IPS-11a (cell line): ENCODE results near the gene SIGMAR1.

ENCODE experiments used
- H3K4me3 ChIP-seq: one replicate; pipeline ENCODE4 v1.5.1; 2013; ENCODE audit warnings: low read depth, low read length, control low read depth

Gene SIGMAR1

DNA sequence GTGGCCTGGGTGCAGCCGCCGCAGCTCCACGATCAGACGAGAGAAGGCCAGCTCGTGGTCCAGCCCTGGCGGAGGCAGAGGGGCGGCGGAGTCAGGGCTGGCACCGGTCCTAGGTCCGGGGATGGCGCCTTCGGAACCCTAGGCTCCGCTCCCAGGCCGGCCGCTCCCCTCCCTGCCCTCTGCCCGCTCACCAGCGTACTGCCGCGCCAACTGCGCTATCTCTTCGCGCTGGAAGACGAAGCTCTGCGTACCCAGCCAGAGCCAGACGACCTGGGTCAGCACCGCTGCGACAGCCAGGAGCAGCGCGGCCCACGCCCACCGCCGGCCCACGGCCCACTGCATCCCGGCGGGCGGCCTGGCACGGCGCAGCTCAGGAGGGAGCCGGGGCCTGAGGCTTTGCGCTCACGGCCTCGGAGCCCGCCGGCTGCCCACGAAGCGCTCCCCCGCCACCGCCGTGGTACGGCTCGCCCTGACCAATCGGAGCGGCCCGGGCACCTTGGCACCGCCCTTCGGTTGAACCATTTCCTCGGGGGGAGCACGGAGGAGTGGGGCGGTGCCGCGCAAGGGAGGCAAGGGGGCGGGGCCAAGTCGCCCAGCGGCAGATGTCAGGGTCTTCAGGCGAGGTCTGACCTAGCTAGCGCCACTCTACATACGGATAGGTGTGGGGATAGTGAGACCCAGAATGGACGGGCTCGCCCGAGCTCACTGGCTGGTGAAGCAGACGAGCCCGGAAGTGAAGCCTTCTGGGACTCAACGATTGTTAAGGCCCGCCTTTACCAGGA, at the start of gene SIGMAR1:
SIGMAR1 (minus strand) TSS at position 432 of the 782 bp plus-strand sequence; CDS start at position 342, 90 bp downstream.
- H3K4me3 ChIP-seq, result peak within 1 kb of the TSS; percentile 66

DNA sequence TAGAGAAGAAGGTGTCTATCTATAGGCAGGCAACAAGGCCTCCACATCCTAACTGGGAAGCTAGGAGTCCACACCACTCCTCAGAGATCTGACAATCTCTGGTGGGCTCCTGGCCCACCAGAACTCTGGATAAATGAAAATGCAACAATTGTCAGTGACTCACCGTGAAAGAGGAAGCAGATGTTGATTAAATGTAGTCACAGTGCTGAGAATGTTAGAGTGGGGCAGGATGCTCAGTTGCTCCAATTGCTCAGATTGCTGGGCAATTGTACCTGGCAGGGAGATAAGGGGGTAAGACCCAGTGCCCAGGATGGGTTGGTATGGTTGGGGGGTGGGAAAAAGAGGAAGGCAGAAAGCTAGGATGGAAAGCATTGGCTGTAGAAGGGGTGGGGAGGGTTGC, 49.1 kb upstream of the SIGMAR1 start:
- H3K4me3 ChIP-seq, result no peak overlapping the region

DNA sequence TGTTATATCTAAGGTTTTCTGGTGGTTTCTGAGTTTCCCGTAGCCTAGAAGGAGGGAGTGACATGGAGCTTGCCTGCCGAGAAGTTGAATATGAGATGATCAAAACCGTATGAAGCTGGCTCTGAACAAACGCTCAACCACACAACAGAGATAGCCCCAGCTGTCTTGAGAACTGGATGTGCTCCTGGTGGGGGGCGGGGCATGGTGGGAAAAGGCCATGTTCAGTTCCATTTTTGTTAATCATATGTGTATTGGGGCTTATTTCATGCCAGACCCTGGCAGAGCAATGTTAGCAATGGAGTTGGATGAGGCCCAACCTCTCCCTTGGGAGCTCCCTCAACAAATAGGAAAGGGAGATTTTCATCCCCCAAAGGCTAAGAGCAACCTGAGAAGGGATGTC, 48.6 kb upstream of the SIGMAR1 start:
- no peak overlapping the region for H3K4me3 ChIP-seq

DNA sequence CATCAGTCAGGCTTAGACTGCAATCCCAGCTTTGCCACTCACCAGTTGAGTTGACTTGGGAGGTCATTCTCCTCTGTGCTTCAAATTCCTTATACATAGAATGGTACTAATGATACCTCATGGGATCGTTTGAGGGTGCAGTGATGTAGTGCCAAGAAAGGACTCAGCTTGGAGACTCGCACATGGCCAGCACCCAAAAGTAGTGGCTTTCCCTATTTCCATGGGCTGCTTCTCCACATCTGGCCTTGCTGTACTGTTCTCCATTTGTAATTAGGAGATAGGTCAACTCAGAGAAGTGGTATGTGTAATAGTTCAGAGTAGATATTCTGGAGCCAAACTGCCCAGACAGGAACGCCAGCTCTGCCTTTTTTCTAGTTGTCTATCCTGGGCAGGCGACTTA, 48.0 kb upstream of the SIGMAR1 start:
- H3K4me3 ChIP-seq, result no peak overlapping the region

DNA sequence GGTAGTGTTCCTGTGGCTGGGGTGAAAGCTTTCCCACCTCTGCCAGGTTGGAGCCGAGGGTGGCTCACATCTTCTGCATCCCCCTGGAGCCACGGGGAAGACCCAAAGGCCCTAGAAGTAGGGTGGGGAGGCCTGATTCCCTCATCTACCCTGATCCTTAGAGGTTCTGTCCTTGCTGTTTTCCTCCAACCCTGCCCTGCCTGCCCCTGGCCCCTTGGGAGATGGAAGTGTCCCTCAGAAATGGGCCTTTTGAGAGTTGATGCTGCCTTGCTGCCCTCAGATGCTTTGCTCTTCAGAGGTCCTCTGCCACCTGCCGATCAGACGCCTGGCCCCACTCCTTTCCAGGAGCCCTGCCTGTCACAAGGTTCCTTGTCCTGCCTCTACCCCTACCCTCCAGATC, 47.2 kb upstream of the SIGMAR1 start:
- H3K4me3 ChIP-seq, result no peak overlapping the region

DNA sequence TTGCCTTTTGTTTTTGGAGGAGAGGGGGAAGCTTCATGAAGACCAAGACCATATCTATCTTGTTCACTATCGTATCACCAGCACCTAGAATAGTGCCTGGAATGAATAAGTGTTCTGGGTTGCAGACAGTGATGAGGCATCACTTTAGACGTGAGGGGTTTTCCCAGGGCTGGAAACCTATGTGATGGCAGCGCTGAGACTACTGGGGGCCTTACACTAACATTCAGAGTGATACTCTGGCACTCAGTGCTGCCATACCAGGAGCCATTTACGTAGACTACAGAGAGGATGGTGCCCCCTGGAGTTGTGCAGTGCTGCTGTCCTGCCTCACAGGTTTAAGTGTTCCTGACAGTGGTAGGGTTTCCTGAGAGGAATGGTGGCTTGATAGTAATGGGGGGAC, 46.6 kb upstream of the SIGMAR1 start:
- no peak overlapping the region for H3K4me3 ChIP-seq

DNA sequence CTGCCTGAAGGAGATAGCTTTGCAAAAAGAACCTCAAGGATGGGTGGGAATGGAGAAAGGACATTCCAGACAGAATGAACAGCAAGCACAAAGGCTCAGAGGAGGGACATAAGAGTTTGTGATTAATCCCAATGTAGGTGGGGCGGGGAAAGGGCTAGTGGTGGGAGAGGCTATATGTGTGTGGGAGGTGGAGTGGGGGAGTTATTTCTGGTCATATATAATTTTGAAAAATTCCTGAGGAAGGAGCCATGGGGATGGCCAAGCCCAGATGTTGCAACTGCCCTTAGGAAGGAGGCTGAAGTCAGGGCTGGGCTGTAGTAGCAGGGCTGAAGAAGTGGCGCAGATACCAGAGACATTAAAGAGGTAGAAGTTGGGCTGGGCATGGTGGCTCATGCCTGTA, 38.3 kb upstream of the SIGMAR1 start:
- no peak overlapping the region for H3K4me3 ChIP-seq

DNA sequence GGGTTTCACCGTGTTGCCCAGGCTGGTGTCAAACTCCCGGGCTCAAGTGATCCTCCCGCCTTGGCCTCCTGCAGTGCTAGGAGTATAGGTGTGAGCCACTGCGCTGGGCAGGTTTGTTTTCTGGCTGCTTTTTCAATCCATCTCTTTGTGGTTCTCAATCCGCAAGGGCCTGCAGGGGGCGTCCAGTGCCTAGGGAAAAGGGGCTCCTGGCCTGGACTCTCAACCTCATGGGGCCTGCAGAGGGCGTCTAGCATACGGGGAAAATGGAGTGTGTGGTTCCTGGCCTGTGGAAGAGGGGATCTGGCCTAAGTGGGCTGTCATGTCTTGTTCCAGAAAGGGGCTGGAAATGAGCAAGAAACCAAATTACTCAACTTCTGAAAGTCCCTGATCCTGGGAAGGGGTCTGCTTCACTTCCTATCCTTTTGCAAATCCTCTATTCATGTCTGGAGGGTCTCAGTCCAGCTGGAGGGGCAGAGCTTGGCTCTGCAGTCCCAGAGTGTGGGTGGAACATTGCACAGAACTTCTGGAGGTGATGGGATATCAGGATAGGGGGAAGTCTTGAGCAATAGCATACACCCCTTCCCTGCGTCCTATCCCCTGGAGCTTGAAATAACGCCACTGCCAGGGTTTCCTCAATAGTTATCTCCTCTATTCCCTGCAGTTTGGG, 37.6 kb upstream of the SIGMAR1 start:
- H3K4me3 ChIP-seq, result no peak overlapping the region

DNA sequence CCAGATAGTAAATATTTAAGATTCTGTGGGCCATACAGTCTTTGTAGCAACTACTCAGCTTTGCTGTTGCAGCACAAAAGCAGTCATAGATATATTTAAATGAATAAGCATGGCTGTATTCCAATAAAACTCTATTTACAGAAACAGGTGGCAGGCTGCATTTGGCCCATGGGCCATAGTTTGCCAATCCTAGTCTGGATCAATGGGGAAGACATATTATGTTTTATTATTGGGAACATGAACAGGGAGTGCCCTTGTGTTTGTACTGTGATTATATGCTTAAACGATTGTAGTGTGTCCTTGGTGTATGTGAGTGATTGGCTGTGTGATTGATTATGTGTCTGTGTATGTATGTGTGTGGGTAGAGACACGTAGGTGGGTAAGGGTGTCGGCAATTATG, 36.9 kb upstream of the SIGMAR1 start:
- no peak overlapping the region for H3K4me3 ChIP-seq

DNA sequence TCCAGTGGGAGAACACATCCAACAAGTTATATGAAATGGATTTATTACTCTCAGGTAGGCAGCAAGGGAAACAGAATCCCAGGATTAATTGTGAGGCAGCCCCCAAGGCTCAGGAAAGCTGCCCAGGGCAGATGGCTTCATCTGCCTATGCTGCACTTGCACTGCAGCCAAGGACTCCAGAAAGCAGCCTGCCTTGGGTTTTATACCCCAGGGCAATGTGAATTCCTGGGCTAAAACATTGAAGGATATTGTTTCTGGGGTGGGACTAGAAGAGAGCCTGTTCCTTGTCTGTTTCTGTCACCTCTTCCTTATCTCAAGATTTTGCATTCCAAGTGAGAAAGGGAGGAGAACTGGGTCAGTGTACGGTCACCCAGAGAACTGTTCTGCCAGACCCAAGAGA, 33.7 kb upstream of the SIGMAR1 start:
- no peak overlapping the region for H3K4me3 ChIP-seq

DNA sequence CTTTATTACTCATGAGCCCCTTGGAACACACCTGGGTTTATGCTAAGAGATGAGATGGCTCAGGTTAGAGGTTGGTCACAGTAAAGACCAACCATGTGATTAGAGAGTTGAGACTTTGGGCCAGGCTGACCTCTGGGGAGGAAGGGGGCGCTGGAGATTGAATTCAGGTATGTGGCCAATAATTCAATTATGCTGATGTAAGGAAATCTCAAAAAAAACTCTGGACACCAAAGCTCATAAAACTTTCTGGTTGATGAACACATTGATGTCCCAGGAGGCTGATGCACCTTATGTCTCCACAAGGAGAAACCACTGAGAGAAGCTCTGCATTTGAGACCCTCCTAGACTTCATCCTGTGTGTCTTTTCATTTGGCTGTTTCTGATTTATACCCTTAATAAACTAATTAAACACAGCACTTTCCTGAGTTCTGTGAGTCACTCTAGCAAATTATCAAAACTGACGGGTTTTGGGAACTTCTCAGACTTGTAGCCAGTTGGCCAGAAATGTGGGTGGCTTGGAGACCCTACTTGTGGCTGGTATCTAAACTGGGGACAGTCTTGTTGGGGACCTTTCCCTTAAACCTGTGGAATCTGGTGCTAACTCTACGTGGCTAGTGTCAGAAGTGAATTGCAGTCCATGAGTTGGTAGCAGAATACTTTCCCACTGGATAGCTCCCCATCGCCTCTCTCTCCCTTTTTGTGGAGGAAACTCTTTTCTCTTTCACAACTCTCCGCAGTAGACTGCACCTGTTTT, 32.4 kb upstream of the SIGMAR1 start:
- no peak overlapping the region for H3K4me3 ChIP-seq

DNA sequence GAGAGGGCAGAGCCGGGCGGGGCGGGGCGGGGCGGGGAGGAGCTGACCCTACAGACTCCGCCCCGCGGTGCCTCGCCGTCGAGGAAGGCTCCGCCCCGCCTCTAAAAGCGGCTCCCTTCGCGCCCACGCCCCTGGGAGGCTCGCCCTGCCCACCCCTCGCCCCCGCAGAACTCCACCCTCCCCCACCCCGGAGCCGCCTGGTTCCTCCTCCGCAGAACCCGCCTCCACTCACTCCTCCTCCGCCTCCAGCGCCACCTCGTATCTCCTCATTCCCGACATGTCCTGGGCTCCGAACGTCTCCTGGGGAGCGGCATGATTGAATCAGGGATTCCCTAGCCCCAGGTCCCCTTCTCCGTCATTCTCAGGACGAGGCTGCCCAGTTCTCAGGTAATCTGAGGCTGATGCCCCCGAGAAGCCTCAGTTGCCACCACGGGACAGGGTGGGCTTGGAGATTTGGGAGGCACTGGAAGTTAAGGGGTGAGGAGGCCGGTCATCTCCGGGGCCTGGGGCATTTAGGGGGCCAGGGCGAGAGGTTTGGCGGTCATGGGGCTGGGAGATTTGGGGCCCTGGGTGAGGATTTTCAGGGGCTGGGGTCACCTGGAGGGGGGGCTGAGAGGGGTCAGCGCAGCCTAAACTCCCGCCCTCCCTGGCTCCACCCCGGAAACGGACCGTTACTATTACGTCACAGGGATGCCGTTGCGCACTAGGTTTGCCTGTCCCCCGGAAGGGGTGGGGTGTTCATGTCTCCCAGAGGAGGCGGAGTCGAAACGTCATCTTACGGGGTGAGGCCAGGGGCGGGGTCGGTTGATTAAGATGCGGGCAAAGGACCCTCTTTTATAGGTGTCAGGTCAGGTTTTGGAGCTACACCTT, 28.0 kb upstream of the SIGMAR1 start:
- H3K4me3 ChIP-seq, result peak overlapping the region; percentile 76

DNA sequence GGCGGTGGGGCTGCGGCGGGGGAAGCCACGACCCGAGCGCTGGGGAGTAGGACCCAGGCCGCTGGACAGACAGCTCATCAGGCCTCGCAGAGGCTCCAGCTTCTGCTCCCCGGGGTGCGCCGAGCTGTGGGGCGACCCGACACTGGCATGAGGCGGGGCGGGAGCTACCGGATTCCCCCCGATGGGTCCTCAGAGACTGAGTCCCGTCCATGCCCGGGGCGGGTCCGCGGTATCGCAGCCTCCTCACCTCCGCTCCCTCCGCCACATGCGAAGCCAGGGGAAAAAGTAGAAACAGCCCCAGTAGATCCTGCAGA, 27.4 kb upstream of the SIGMAR1 start:
- H3K4me3 ChIP-seq, result peak overlapping the region; percentile 58

DNA sequence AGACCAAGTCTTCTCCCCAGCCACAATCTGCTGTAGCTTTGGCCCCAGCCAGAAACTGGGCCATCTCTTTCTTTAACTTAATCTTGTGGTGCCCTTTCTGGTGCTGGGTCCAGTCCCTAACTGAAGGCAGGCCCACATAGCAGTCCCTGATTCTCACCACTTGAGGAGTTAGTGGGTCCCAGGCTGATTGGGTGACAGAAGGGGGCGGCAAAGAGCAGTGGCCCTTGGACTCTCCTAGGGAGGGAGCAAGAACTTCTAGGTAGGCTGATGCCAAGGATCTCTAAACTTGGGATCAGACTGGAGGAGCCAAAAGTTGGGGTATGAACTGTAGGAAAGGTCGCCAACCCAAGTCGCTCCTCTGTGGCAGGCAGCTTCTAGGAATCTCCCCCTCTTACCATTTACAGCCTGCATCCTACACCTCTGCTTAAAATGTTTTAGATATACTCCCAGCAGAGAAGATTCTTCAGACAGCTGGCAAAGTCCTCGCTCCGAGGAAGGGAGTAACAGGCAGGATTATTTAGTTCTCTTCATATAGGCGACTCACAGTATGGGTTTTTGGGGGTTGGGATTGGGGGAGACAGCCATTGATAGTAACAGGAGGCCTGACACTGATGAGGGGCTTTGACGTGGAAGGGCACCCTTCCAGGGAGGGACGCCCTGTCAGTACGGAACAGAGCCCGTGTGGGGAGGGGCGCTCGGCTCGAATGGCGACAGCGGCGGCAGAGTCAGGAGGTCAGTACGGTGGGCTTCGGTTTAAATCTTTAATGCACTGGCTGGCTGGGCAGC, 26.9 kb upstream of the SIGMAR1 start:
- H3K4me3 ChIP-seq, result peak overlapping the region; percentile 58

DNA sequence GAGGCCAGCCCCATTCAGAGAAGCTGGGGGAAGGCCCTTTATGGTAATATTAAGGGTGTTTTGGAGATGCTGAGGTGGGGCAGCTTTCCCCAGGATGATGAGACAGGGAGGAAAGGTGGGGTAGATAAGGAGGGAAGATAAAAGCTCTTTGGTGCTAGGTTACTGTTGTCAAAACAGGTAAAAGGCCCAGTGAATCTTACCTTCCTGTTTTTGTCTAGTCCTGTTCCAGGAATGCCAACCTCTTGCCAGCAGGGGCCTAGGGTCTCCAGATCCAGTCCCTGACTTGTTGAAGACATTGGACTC, 25.7 kb upstream of the SIGMAR1 start:
- no peak overlapping the region for H3K4me3 ChIP-seq

DNA sequence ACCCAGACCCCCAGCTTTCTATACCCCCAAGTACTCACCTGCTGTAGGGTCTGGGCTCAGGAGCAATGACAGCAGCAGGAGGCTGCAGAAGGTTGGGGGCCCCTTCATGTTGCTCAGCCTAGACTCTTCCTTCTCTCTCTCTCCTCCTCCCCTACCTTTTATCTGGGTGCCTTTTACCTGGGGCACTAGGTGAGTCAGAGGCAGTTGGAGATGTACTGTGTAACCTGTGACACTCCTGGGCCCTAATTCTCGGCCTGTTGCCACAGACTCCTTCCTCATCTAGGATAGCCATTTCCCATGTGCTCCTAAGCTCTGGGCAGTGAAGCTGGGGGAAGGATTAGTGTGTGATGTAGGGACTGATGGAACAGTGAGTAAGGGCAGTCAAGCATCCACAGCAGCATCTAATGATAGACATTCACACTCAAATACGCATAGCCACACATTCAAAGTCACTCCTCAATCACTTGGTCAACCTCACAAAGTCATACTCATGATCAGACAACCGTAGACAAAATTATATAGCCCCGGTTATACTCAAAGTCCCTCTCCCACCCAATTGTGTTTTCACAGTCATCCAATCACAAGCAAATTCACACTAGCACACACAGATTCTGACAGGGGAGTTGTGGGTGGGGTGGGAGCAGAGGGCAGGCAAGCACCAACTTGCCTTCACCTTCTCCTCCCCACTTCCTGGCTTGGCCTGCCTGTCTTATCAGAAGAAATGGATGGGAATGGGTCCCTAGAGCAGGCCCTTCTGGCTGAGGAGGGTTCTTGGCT, 25.1 kb upstream of the SIGMAR1 start, which contains the start of gene CCL27:
CCL27 (minus strand) TSS at position 132 of the 777 bp plus-strand sequence; CDS start at position 108, 24 bp downstream.
- H3K4me3 ChIP-seq, result no peak within 1 kb of the TSS

DNA sequence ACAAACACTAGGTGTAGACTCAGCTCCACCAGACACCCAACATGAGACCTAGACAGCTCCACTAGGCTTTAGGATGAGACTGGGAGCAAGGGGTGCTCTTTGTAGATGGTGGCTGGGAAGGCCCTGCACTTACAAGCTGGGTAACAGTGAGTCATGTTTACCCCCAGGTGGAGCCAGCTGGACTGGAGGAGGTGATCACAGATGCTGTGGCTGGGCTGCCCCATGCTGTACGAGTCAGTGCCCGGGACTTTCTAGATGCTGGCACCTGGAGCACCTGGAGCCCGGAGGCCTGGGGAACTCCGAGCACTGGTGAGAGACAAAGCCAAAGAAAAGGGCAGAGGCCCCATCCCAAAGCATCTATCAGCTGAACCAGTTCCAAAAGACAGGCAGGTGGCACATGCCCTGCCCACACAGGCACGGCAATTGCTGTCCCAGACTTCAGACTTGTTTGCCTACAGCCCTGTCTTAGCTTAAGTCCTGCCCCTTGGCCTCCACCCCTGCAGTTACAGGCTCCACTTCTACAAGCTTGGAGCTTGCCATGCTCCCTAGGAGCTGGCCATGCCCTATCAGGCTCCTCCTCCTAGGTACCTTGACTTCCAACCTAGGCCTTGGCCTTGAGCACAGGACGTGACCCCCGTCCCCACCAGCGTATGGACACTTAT, 22.1 kb upstream of the SIGMAR1 start:
- no peak overlapping the region for H3K4me3 ChIP-seq

DNA sequence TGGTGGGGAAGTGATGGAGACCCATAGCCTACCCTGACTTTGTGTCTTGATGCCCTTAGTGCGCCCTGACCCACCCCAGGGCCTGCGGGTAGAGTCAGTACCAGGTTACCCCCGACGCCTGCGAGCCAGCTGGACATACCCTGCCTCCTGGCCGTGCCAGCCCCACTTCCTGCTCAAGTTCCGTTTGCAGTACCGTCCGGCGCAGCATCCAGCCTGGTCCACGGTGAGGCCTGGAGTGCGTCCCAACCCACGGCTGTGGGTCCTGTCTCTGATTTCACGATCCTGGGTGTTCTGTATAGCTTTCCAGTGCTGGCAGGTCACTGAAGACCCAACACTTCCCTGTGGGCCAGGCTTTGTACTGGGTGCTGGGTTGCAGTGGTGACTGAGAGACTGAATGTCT, 20.9 kb upstream of the SIGMAR1 start:
- H3K4me3 ChIP-seq, result no peak overlapping the region

DNA sequence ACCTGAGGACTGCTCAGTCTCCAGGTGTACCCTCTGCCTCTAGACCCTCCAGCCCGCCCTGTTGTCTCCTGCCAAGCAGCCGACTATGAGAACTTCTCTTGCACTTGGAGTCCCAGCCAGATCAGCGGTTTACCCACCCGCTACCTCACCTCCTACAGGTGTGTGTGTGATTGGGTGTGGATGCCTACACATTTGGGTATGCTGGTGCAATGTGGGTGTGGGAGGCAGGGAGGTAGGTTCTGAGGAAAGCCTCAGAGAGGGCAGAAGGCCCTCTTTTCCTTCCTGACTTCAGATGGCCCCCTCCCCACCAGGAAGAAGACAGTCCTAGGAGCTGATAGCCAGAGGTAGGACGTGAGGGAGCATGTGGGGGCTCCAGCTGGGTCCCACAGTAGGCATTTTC, 19.4 kb upstream of the SIGMAR1 start:
- no peak overlapping the region for H3K4me3 ChIP-seq
